Endothelial cell of umbilical vein (primary cell): ENCODE data around the gene ICAM1. TPM values are rescaled to one million over a fixed set of nuclear protein-coding genes. Genes with fewer than 3 reads are reported as not detected.
A peak's percentile ranks its signal among the peaks of the same experiment; 100 is the strongest.

Source experiments
- BruUV-seq: library from RNA; stranded (reverse); fragments of 400-500 nt; replicated peaks from 2 replicates; lab custom pipeline; 2021; lab: Mats Ljungman, UMichigan
- CTCF ChIA-PET: fragments of 300-600, 350-600 bp; sonication (Branson Sonifier 250); formaldehyde crosslinking; loops from one replicate; lab custom pipeline; 2021; ENCODE audit warnings: antibody characterized with exemption, inconsistent platforms; lab: Charles Lee
- POLR2A ChIA-PET: fragments of 300-600, 350-600 bp; sonication (Branson Sonifier 250); formaldehyde crosslinking; loops from one replicate; lab custom pipeline; 2021; ENCODE audit warnings: antibody characterized with exemption, inconsistent platforms; lab: Charles Lee
- DNase-seq: peaks from one replicate; pipeline ENCODE4 v3.0.0-alpha.2; 2011; ENCODE audit warnings: low read depth, low spot score
- FAIRE-seq: peaks from 2 replicates; lab custom pipeline; 2011; peaks lifted over from hg19 to GRCh38; lab: Jason Lieb, UNC
- H2AFZ ChIP-seq: 2 replicates; pipeline ENCODE4 v1.6.0; 2012; ENCODE audit warnings: low read depth, low read length, control low read depth, inconsistent platforms
- H3K27ac ChIP-seq: 2 replicates; pipeline ENCODE4 v1.5.1; 2011; ENCODE audit warnings: low read depth, mild to moderate bottlenecking, control low read depth, low read length, moderate library complexity; ENCODE audit not compliant: insufficient read depth
- H3K27me3 ChIP-seq, 2 experiments: 2 replicates each; pipeline versions ENCODE4 v1.6.0 to v1.6.1; 2011; ENCODE audit warnings: low read length in 2 of 2, mixed read lengths in 1 of 2; ENCODE audit not compliant: control insufficient read depth in 2 of 2, insufficient read depth in 2 of 2
- H3K36me3 ChIP-seq, 2 experiments: 2 replicates in 1 of 2; 3 replicates in 1 of 2; pipeline ENCODE4 v1.5.1; 2011; ENCODE audit warnings: low read length in 2 of 2, mild to moderate bottlenecking in 1 of 2, moderate library complexity in 1 of 2; ENCODE audit not compliant: control insufficient read depth in 2 of 2, insufficient read depth in 2 of 2; ENCODE audit errors: extremely low read depth in 1 of 2
- H3K4me1 ChIP-seq: 3 replicates; pipeline ENCODE4 v1.5.1; 2011; ENCODE audit warnings: mild to moderate bottlenecking, low read length; ENCODE audit not compliant: control insufficient read depth, insufficient read depth; ENCODE audit errors: extremely low read depth
- H3K4me2 ChIP-seq: 2 replicates; pipeline ENCODE4 v1.6.1; 2011; ENCODE audit warnings: low read length, control low read depth, mixed read lengths; ENCODE audit not compliant: insufficient read depth
- H3K4me3 ChIP-seq, 3 experiments: fragments of 200-600 bp in 1 of 3; sonication (generic), shearing (Covaris generic) in 1 of 3; replicated peaks in 1 of 3; 2 replicates each; pipeline ENCODE4 v1.5.1; 2011 to 2016; ENCODE audit warnings: control low read depth in 3 of 3, low read length in 3 of 3, mild to moderate bottlenecking in 2 of 3, inconsistent platforms in 1 of 3, low read depth in 1 of 3, moderate library complexity in 1 of 3; ENCODE audit not compliant: insufficient read depth in 1 of 3
- H3K79me2 ChIP-seq: 2 replicates; pipeline ENCODE4 v1.6.0; 2012; ENCODE audit warnings: low read length, inconsistent platforms; ENCODE audit not compliant: control insufficient read depth, insufficient read depth
- H3K9ac ChIP-seq: replicated peaks from 2 replicates; pipeline ENCODE3; 2011; ENCODE audit warnings: low read length, control low read depth; ENCODE audit not compliant: insufficient read depth; ENCODE audit errors: extremely low read depth
- H3K9me1 ChIP-seq: replicated peaks from 3 replicates; pipeline ENCODE4 v1.6.0; 2011; ENCODE audit warnings: mild to moderate bottlenecking, low read length; ENCODE audit not compliant: control insufficient read depth, insufficient read depth; ENCODE audit errors: extremely low read depth
- H3K9me3 ChIP-seq: replicated peaks from 2 replicates; pipeline ENCODE4 v1.5.1; 2012; ENCODE audit warnings: low read length, inconsistent platforms; ENCODE audit not compliant: control insufficient read depth, insufficient read depth
- H4K20me1 ChIP-seq: replicated peaks from 2 replicates; pipeline ENCODE3; 2011; ENCODE audit warnings: mild to moderate bottlenecking, low read length; ENCODE audit not compliant: control insufficient read depth, insufficient read depth; ENCODE audit errors: extremely low read depth
- EZH2 ChIP-seq: IDR thresholded peaks from 2 replicates; pipeline ENCODE4 v1.6.1; 2012; ENCODE audit warnings: borderline replicate concordance, low read depth, mild to moderate bottlenecking, moderate library complexity, low read length, inconsistent platforms; ENCODE audit not compliant: severe bottlenecking
- FOS ChIP-seq: IDR thresholded peaks from 2 replicates; pipeline ENCODE4 v1.6.1; 2011; ENCODE audit warnings: mild to moderate bottlenecking, low read length, moderate library complexity, borderline replicate concordance; ENCODE audit not compliant: insufficient read depth
- GATA2 ChIP-seq: IDR thresholded peaks from 2 replicates; pipeline ENCODE4 v1.7.0; 2011; ENCODE audit warnings: low read depth, mild to moderate bottlenecking, moderate library complexity, mixed read lengths, low read length; ENCODE audit not compliant: insufficient read length, insufficient read depth
- JUN ChIP-seq: IDR thresholded peaks from 2 replicates; pipeline ENCODE4 v1.6.1; 2011; ENCODE audit warnings: borderline replicate concordance, low read depth; ENCODE audit not compliant: insufficient read length, insufficient read depth
- MAX ChIP-seq: IDR thresholded peaks from 2 replicates; pipeline ENCODE4 v1.6.1; 2011; ENCODE audit not compliant: insufficient read depth, insufficient read length
- MYC ChIP-seq: IDR thresholded peaks from one replicate; pipeline ENCODE4 v1.6.1; 2011; ENCODE audit warnings: mild to moderate bottlenecking, low read depth, low read length
- POLR2A ChIP-seq: IDR thresholded peaks from 2 replicates; pipeline ENCODE4 v1.6.1; 2012; ENCODE audit warnings: low read depth, mild to moderate bottlenecking, control low read depth, low read length
- POLR2AphosphoS5 ChIP-seq: IDR thresholded peaks from 2 replicates; pipeline ENCODE4 v1.6.1; 2012; ENCODE audit warnings: low read depth, mild to moderate bottlenecking, control low read depth, low read length, moderate library complexity; ENCODE audit not compliant: insufficient read depth
- dilution Hi-C: fragments of 300-500 bp; cut with MboI; formaldehyde crosslinking; loops from one replicate; pipeline ENCODE4 v1.15.0; 2019; ENCODE audit warnings: low sequenced_read_pairs; ENCODE audit not compliant: extremely low pct_ligation_motif_present
- intact Hi-C: fragments of 100-400 bp; cut with micrococcal nuclease; formaldehyde crosslinking; loops from one replicate; pipeline ENCODE4 v1.10.0; 2022
- polyA plus RNA-seq, 4 experiments: library from polyadenylated mRNA; depleted of rRNA in 3 of 4; stranded (reverse) in 3 of 4; unstranded in 1 of 4; fragments of >200 nt; gene quantifications; 2 replicates each; pipeline versions ENCODE4 v1.2.1 to v1.2.3, GENCODE V29; 2011 to 2012; ENCODE audit warnings: missing spikeins in 1 of 4
- total RNA-seq: library from RNA; stranded (reverse); gene quantifications from 2 replicates; pipeline ENCODE4 v1.2.3, GENCODE V29; 2021
- TF ChIP-seq, protein P1 (sequence below), 2 donors: IDR thresholded peaks; 1 replicate in 1 of 2; 2 replicates in 1 of 2; pipeline ENCODE4 v1.5.1; 2011; ENCODE audit warnings: low read length in 2 of 2, mild to moderate bottlenecking in 2 of 2, moderate library complexity in 2 of 2, control low read depth in 1 of 2, inconsistent platforms in 1 of 2, low read depth in 1 of 2; ENCODE audit not compliant: insufficient read depth in 1 of 2; ENCODE audit errors: extremely low read depth in 1 of 2

Gene ICAM1
- total and polyA plus RNA-seq, 2 donors (not counting 3 experiments of a cell fraction or from before 2014, with no cell fraction given) = 20.5 to 30.4 TPM

DNA sequence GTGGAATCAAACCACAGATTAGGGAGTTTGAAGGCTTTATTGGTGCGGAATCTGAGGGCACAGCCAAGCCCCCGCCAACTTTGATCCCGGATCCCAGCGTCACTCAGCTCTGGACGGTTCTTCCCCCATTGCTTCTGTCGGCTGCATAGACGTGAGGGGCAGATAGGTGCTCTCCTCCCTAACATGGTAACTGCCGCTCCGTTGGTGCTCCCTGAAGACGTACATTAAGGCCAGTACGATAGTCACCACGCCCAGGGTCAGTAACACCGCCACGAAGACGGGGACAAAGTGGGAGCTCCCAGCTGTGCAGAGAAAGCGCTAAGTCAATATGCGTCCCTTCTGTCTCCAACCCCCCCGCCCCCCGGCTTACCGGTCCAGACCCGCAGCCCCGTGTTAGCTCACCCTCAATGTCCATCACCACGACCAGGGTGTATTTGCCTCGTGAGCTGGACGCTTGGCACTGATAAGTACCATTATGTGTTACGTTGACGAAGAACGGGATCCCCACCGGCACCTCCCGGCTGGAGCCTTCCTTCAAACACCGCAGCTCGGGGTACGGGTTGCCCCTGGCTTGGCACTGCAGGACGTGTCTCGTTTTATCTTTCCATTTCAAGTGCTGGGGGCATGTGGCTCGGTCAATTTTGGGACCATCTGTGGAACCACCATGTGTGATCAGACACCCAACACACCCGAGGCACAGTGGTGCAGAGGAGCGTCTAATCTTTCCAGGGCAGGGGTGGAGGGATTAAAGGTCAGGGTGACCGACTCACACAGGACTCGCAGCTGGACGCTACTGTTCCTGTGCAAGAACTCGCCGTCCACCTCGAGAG is 63.1 kb downstream of the ICAM1 start:
- BruUV-seq = TSS peak; percentile 51
- Histone ChIP-seq H3K36me3 (peaks cover 3 to 8% of the 10 kb centered on the region in 2 experiments), H3K27me3 (no peaks in the 10 kb centered on the region), H3K4me2 (peak overlapping the region; percentile 64), H3K9ac (no peak overlapping the region), H2AFZ (peak overlapping the region; percentile 46), H3K9me1 (no peaks in the 10 kb centered on the region), H3K4me3 (peak overlapping the region; percentile 8 to 71 (median 31)), H3K27ac (no peak overlapping the region), H3K9me3 (no peaks in the 10 kb centered on the region), H4K20me1 (no peaks in the 10 kb centered on the region), H3K79me2 (peaks cover 23% of the 10 kb centered on the region), H3K4me1 (peaks cover 16% of the 10 kb centered on the region)
- DNase-seq (no peak), FAIRE-seq (no peak)
- no peak for TF ChIP-seq MYC
- no peak for TF ChIP-seq POLR2AphosphoS5
- no peak for TF ChIP-seq EZH2
- TF ChIP-seq FOS = no peak
- no peak for TF ChIP-seq GATA2
- TF ChIP-seq JUN = no peak
- TF ChIP-seq POLR2A = no peak
- TF ChIP-seq MAX = no peak
- TF ChIP-seq, protein P1, sequence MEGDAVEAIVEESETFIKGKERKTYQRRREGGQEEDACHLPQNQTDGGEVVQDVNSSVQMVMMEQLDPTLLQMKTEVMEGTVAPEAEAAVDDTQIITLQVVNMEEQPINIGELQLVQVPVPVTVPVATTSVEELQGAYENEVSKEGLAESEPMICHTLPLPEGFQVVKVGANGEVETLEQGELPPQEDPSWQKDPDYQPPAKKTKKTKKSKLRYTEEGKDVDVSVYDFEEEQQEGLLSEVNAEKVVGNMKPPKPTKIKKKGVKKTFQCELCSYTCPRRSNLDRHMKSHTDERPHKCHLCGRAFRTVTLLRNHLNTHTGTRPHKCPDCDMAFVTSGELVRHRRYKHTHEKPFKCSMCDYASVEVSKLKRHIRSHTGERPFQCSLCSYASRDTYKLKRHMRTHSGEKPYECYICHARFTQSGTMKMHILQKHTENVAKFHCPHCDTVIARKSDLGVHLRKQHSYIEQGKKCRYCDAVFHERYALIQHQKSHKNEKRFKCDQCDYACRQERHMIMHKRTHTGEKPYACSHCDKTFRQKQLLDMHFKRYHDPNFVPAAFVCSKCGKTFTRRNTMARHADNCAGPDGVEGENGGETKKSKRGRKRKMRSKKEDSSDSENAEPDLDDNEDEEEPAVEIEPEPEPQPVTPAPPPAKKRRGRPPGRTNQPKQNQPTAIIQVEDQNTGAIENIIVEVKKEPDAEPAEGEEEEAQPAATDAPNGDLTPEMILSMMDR (IDR thresholded peaks at IDR 0.05; ENCODE audit: extremely low read depth in 1 of 2, insufficient read depth in 1 of 2, low read depth in 1 of 2, low read length in 2 of 2) = no peak
- ChIA-PET CTCF (interaction anchor here (0.6 to 3.5 kb wide), 16 partner anchors 10 to 84 kb away, joined by 3 to 23 read pairs (median 4); partner anchors contain the start of genes CDC37, ICAM1 and TYK2), POLR2A (interaction anchor here (0.5 to 2.2 kb wide), 9 partner anchors 11 to 228 kb away, joined by 3 to 13 read pairs (median 4); partner anchors contain the start of genes ICAM1, PPAN and TYK2)
- intact Hi-C loops = loop anchor here (1.0 to 5.0 kb wide), 5 partner anchors 17 to 82 kb away; partner anchors contain the start of genes FDX2, MRPL4 and TYK2
- dilution Hi-C loops = no loop called here
